ENCODE measurements around the gene MAPK14.

DNA sequence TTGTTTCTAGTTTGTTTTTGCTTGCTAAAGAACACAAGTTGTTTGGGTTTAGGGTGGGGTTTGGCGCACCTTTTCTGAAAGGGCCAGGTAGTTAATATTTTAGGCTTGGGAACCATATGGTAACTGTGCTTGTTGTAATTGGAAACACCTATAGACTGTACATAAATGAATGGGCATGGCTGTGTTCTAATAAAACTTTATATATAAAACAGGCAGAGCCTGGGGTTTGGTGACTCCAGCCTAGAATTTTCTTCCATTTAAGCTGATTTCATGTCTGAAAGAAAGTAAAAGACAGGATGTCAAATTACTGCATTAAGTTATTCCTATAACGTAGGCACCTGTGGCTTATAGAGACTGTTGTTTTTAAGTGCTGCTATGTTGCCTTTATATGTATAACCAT is 66.6 kb downstream of the MAPK14 start:
- TF ChIP-seq, protein P1, sequence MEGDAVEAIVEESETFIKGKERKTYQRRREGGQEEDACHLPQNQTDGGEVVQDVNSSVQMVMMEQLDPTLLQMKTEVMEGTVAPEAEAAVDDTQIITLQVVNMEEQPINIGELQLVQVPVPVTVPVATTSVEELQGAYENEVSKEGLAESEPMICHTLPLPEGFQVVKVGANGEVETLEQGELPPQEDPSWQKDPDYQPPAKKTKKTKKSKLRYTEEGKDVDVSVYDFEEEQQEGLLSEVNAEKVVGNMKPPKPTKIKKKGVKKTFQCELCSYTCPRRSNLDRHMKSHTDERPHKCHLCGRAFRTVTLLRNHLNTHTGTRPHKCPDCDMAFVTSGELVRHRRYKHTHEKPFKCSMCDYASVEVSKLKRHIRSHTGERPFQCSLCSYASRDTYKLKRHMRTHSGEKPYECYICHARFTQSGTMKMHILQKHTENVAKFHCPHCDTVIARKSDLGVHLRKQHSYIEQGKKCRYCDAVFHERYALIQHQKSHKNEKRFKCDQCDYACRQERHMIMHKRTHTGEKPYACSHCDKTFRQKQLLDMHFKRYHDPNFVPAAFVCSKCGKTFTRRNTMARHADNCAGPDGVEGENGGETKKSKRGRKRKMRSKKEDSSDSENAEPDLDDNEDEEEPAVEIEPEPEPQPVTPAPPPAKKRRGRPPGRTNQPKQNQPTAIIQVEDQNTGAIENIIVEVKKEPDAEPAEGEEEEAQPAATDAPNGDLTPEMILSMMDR (conservative IDR thresholded peaks at IDR 0.05; ENCODE audit: low read depth, low read length), result no peak
- TF ChIP-seq POLR2A (IDR thresholded peaks at IDR 0.05; ENCODE audit: low read depth, low read length) (no peak), RFX5 (IDR thresholded peaks at IDR 0.05; ENCODE audit: low read depth, low read length) (no peak), FOS (IDR thresholded peaks at IDR 0.05; ENCODE audit: low read depth, low read length) (no peak), CEBPB (IDR thresholded peaks at IDR 0.05; ENCODE audit: low read depth, low read length) (no peak), SMC3 (IDR thresholded peaks at IDR 0.05; ENCODE audit: low read depth, low read length) (no peak)
- TF ChIP-seq, protein P2, sequence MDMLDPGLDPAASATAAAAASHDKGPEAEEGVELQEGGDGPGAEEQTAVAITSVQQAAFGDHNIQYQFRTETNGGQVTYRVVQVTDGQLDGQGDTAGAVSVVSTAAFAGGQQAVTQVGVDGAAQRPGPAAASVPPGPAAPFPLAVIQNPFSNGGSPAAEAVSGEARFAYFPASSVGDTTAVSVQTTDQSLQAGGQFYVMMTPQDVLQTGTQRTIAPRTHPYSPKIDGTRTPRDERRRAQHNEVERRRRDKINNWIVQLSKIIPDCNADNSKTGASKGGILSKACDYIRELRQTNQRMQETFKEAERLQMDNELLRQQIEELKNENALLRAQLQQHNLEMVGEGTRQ (IDR thresholded peaks at IDR 0.05; ENCODE audit: low read depth, low read length), result no peak
